Activated CD8-positive, alpha-beta memory T cell treated with anti-CD3 and anti-CD28 coated beads for 4 hours (primary cell): Measurements from ENCODE around the gene EPB41L4B.

Experiments used
- DNase-seq, 2 donors: peaks; one replicate each; pipeline ENCODE4 v3.0.0-alpha.2; 2020; ENCODE audit warnings: low read depth in 2 of 2

The EPB41L4B gene

GRCh38 chr9:109205526-109205925 is 115.3 kb downstream of the EPB41L4B start:
- DNase-seq, result no peak

DNA sequence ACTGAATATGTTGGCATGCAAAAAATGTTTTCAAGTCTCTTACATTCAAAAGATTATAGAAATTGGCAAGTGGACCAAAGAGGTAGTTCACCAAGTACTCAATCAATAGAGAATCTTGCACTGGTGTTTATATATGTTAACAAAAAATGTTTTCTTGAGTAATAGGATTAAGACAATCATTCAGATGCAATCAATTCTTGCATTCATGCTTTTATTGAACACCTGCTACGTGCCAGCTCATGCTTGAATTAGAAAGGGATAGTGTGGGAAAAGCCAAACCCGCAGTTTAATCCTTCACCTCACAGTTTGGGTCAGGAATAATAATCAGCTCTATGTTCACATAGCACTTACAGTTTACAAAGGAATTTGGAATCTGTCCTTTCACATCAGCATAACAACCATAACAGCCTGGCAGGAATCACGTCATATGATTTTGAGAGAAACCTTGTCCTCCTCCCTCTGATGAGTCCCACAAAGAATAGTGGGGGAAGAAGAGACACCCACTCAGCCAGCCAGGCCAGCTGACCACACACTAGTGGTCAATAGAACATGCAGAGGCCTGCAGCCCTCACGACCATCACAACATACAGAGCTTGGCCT is 117.0 kb downstream of the EPB41L4B start:
- no peak for DNase-seq

DNA sequence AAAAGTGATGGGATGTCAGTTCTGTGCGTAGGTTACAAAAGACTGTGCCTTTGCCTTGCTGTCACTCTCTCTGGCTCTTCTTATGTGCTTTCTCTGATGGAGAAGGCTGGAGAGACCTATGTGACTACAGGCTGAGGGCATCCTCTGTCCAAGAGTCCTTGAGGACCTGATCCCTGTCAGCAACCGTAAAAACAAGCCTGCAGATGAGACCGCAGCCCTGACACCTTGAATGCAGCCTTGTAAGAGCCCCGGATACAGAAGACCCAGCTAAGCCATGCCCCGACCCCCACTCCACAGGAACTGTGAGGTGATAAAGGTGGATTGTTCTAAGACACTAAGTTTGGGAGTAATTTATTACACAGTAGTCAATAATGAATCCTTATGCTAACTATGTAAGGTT is 121.2 kb downstream of the EPB41L4B start:
- no peak for DNase-seq

GRCh38 chr9:109198736-109199382 is 122.0 kb downstream of the EPB41L4B start:
- no peak for DNase-seq

GRCh38 chr9:109193974-109194556 is 126.8 kb downstream of the EPB41L4B start:
- DNase-seq, result no peak

DNA sequence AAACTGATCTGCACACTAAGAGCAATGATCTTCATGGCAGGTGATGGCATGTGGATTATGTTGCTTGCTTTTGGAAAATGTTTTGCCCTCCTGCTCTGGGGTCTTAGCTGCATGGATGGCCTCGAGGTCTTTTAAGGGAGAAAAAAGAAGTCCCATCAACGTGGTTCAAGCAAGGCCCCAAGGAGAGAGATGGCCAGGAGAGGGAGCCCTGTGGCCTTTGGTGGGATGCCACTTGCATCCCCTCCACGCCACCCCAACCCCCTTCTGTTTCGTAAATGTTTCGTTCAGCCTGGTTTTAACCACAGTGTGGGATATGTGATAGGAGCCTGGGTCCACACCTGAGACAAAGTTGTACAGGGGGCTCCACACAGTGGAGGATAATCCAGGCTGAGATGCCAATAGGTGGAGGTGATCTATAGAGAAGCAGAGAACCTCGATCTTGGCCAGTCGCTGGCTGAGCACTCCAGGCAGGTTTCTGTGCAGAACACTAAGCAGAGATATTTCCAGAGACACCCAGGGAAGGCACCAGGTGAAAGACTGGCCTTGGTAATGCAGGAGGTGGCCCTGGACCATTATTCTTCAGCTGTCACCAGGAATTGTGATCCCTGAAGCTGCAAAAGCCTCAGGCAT is 128.0 kb downstream of the EPB41L4B start:
- no peak for DNase-seq

GRCh38 chr9:109191746-109192145 is 129.1 kb downstream of the EPB41L4B start:
- no peak for DNase-seq

- DNase-seq, result no peak
Observed at GRCh38 chr9:109190151-109190550, 130.7 kb downstream of the EPB41L4B start.

DNA sequence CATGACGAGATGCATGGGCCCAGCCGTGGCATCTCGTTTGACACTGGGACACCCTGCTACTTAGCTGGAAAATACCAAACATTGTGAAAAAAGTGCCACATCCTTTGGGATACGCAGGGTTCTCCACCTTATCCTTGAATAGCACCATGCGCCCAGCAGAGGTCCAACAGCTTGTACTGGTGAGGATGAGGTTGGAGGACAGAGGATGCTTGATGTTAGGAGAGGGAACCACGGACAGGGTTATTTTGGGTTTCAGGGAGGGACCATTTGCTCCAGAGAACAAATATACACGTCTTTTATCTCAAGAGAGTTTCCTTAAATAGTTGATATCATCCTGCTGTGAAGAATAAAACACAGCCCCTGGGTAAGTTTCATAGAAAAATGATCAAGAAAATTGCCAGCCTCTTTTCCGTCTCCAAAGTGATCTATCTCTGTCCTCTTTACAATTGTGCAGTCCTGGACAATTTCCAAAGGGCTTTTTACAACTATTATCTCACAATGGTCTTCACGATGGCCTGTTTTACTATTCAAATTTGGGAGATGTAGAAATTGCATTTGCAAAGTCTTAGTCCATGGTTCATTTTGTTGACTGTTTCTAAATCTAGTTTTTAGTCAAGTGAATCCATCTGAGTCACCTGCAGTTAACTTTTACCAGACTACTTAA is 133.9 kb downstream of the EPB41L4B start:
- DNase-seq, result no peak

DNA sequence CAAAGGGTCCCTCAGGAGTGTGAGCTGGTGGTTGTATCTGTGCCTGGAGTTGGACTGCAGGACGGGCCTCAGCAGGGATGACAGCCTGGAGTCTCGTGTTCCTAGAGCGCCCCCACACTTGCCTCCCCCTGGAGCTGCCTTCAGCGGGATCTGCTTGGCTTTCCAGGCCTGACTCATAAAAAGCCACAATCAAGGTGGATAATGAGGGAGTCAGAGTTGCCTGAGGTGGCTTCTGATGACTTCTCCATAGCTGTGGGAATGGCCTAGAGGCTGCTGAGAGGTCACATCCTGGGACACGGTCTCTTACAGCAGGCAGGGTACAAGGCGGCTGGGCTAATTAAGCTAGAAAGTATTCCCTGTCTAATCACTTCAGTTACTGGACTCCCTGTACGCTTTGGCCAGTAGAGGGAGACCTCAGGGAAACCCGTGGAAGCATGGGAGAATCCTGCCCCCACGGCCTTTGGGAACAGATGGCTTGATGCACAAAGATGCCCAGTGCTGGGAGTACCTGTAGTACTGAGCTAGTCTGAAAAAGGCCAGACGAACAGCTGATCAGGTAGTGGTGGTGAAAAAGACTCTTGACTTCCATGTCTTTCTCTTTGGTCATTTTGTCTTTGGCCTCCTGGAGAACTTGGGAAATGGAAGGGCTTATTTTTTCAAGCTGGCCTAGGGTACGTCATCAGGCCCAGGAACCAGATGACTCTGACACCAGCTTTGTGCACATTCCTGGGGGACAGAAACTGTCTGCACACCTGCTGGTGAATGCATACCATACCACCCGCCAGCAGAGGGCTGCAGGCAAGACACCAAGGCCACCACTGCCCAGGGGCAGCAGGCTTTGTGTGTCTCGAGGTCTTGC is 137.7 kb downstream of the EPB41L4B start:
- DNase-seq, result no peak

DNA sequence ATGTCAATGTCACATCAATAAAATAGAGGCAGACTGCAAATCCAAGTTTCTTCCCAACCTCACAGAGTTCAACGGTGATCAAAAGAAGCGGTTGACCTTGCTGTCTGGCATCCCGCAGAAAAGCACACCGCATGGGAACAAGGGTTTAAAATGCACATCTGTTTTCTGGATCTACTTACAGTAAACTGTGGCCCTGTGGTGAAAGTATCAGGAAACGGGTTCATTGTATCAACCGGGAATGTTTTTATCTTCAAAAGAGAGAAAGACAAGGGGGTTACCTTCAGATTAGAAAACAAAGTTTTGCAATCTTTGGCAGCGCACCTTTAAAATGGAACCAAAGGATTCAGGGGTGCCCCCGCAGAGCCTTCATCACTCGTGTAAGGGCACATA is 138.3 kb downstream of the EPB41L4B start:
- no peak for DNase-seq

- no peak for DNase-seq
Observed at GRCh38 chr9:109181284-109181683, 139.6 kb downstream of the EPB41L4B start.

GRCh38 chr9:109179801-109180523 is 140.9 kb downstream of the EPB41L4B start:
- DNase-seq, result no peak

DNA sequence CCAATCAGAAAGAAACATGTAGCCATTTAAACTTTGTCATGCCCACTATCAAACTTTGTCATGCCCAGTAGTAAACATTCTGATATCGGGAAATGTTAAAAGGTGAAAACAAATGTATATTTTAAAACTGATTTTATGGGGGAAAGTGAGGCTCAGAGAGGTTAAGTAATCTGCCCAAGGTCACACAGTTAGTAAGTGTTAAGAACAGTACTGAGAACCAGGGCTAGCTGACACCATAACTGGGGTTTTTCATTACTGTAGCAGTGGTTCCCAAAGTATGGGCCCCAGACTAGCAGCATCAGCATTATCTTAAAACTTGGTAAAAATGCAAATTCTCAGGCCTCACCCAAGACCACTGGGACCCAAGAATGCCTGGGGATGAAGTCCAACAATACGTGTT is 143.9 kb downstream of the EPB41L4B start:
- DNase-seq, result no peak

GRCh38 chr9:109176386-109176785 is 144.5 kb downstream of the EPB41L4B start:
- DNase-seq, result no peak

DNA sequence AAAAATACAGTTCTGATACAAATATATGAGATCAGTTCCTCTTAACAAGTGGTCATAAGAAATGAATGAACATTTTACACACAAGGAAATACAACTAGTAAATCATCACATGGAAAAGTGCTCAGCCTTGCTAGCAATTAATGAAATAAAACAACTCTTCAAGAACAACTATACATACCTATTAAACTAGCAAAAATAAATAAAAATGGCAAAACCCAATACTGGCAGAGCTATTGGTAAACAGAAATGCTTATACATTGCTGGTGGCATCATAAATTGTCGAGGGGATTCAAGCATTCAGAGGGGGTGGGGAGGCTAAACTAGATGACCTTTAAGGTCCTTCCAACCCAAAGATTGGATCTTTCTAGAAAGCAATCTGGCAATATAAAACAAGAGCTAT is 147.9 kb downstream of the EPB41L4B start:
- no peak for DNase-seq

- DNase-seq, result no peak
Observed at GRCh38 chr9:109171926-109172325, 148.9 kb downstream of the EPB41L4B start.

- no peak for DNase-seq
Observed at GRCh38 chr9:109168170-109168569, 152.7 kb downstream of the EPB41L4B start.

- no peak for DNase-seq
Observed at GRCh38 chr9:109167716-109168115, 153.1 kb downstream of the EPB41L4B start.

GRCh38 chr9:109166771-109167601 is 153.9 kb downstream of the EPB41L4B start, which contains the start of gene FRRS1L:
TSS of gene FRRS1L (minus strand) at chr9:109167249. CDS start at chr9:109167138, 111 bp downstream.
- no peak for DNase-seq
